ENCODE measurements around the gene PRELID1. TPM values are rescaled to one million over a fixed set of nuclear protein-coding genes. Genes with fewer than 3 reads are reported as not detected.

PRELID1 gene
- polyA plus RNA-seq, 3 donors: 264 to 510 (median 490) TPM

GRCh38 chr5:177336112-177336511 is 32.5 kb downstream of the PRELID1 start:
- Histone ChIP-seq H3K4me2 (replicated peaks; ENCODE audit: extremely low read depth, low read length, poor library complexity, severe bottlenecking) (no peak overlapping the region), H3K79me2 (ENCODE audit: insufficient read depth, low read length) (peaks cover 17% of the 10 kb centered on the region), H3K4me3 (replicated peaks in 1 of 3; ENCODE audit: low read depth in 2 of 3, low read length in 3 of 3) (no peak overlapping the region), H2AFZ (ENCODE audit: insufficient read depth, low read depth, low read length, poor library complexity, severe bottlenecking) (no peak overlapping the region), H3K27ac (ENCODE audit: low read depth in 1 of 2, low read length in 2 of 2) (no peak overlapping the region), H3K9ac (ENCODE audit: insufficient read depth, low read length, poor library complexity, severe bottlenecking) (no peak overlapping the region), H3K36me3 (replicated peaks in 1 of 2; ENCODE audit: control insufficient read depth in 1 of 2, insufficient read depth in 2 of 2, low read length in 2 of 2) (peaks cover 83 to 94% of the 10 kb centered on the region in 2 donors), H3K9me3 (replicated peaks in 1 of 2; ENCODE audit: control insufficient read depth in 1 of 2, insufficient read depth in 1 of 2, low read length in 2 of 2) (no peaks in the 10 kb centered on the region), H3K4me1 (ENCODE audit: control insufficient read depth in 1 of 2, insufficient read depth in 2 of 2, low read length in 2 of 2) (peaks cover 2 to 6% of the 10 kb centered on the region in 2 donors), H3K27me3 (ENCODE audit: control insufficient read depth in 2 of 2, insufficient read depth in 2 of 2, low read length in 2 of 2) (no peaks in the 10 kb centered on the region), H4K20me1 (ENCODE audit: insufficient read depth, low read length) (peaks cover 92% of the 10 kb centered on the region)
- H3K27me3 Mint-ChIP-seq (ENCODE audit: low read depth in 3 of 3): peaks cover under 1 to 10% (median 2%) of the 10 kb centered on the region in 3 donors
- peak; percentile 32 to 48 (median 33) for DNase-seq
- H3K4me1 Mint-ChIP-seq: peaks cover 14% of the 10 kb centered on the region
- intact Hi-C loops (cut with micrococcal nuclease): no loop called here
- 55% methylated on average over 12 of the region's 12 CpGs for WGBS (ENCODE audit: insufficient coverage)
- no peak overlapping the region for H3K4me3 Mint-ChIP-seq
- peaks cover 0 to 2% (median 0%) of the 10 kb centered on the region in 7 donors for H3K9me3 Mint-ChIP-seq
- TF ChIP-seq CTCF (IDR thresholded peaks at IDR 0.05): peak; percentile 54
- H3K27ac Mint-ChIP-seq: no peak overlapping the region
- peaks cover 82 to 96% of the 10 kb centered on the region in 2 donors for H3K36me3 Mint-ChIP-seq

- Histone ChIP-seq H3K4me2 (replicated peaks; ENCODE audit: extremely low read depth, low read length, poor library complexity, severe bottlenecking) (no peak overlapping the region), H3K36me3 (replicated peaks in 1 of 2; ENCODE audit: control insufficient read depth in 1 of 2, insufficient read depth in 2 of 2, low read length in 2 of 2) (peaks cover 87 to 94% of the 10 kb centered on the region in 2 donors), H3K4me1 (ENCODE audit: control insufficient read depth in 1 of 2, insufficient read depth in 2 of 2, low read length in 2 of 2) (peaks cover 0 to 3% of the 10 kb centered on the region in 2 donors), H2AFZ (ENCODE audit: insufficient read depth, low read depth, low read length, poor library complexity, severe bottlenecking) (no peak overlapping the region), H3K27ac (ENCODE audit: low read depth in 1 of 2, low read length in 2 of 2) (no peak overlapping the region), H3K79me2 (ENCODE audit: insufficient read depth, low read length) (peaks cover 25% of the 10 kb centered on the region), H3K9ac (ENCODE audit: insufficient read depth, low read length, poor library complexity, severe bottlenecking) (no peak overlapping the region), H3K9me3 (replicated peaks in 1 of 2; ENCODE audit: control insufficient read depth in 1 of 2, insufficient read depth in 1 of 2, low read length in 2 of 2) (no peaks in the 10 kb centered on the region), H3K4me3 (replicated peaks in 1 of 3; ENCODE audit: low read depth in 2 of 3, low read length in 3 of 3) (no peak overlapping the region), H3K27me3 (ENCODE audit: control insufficient read depth in 2 of 2, insufficient read depth in 2 of 2, low read length in 2 of 2) (no peaks in the 10 kb centered on the region), H4K20me1 (ENCODE audit: insufficient read depth, low read length) (peaks cover 92% of the 10 kb centered on the region)
- WGBS (ENCODE audit: insufficient coverage): 98% methylated on average over 31 of the region's 36 CpGs
- H3K36me3 Mint-ChIP-seq: peaks cover 82 to 96% of the 10 kb centered on the region in 2 donors
- H3K4me3 Mint-ChIP-seq: no peak overlapping the region
- TF ChIP-seq CTCF (IDR thresholded peaks at IDR 0.05): no peak
- DNase-seq: no peak
- peaks cover 10% of the 10 kb centered on the region for H3K4me1 Mint-ChIP-seq
- H3K27ac Mint-ChIP-seq: no peak overlapping the region
- intact Hi-C loops (cut with micrococcal nuclease): no loop called here
- peaks cover 0 to 2% (median 0%) of the 10 kb centered on the region in 7 donors for H3K9me3 Mint-ChIP-seq
- peaks cover 0 to 10% (median under 1%) of the 10 kb centered on the region in 3 donors for H3K27me3 Mint-ChIP-seq (ENCODE audit: low read depth in 3 of 3)
Measured at GRCh38 chr5:177336603-177337494, 33.2 kb downstream of the PRELID1 start.

Data from CD14-positive monocyte (primary cell).